Activated T-helper 1 cell treated with anti-CD3 and anti-CD28 coated beads, Interleukin-12 subunit alpha, Interleukin-12 subunit beta, Interleukin-2, Interleukin-4 antibody, amounts not matched to agents 30 ng/mL and 10 ng/mL and 1 ng/mL, durations not matched to agents 14 hours and 24 hours and 36 hours (primary cell): ENCODE data around the gene RNF125. TPM values are rescaled to one million over a fixed set of nuclear protein-coding genes. Genes with fewer than 3 reads are reported as not detected.

Source experiments
- DNase-seq: peaks from one replicate; pipeline ENCODE4 v3.0.0; 2021; ENCODE audit warnings: low spot score
- H3K27ac Mint-ChIP-seq: one replicate; pipeline ENCODE4 v1.8.0; 2021; ENCODE audit warnings: mild to moderate bottlenecking, mixed read lengths
- H3K27me3 Mint-ChIP-seq: one replicate; pipeline ENCODE4 v1.8.0; 2022; ENCODE audit warnings: mild to moderate bottlenecking, moderate library complexity, mixed read lengths; ENCODE audit not compliant: insufficient read depth
- H3K36me3 Mint-ChIP-seq: one replicate; pipeline ENCODE4 v1.8.0; 2021; ENCODE audit warnings: low read depth, mixed read lengths
- H3K4me1 Mint-ChIP-seq: one replicate; pipeline ENCODE4 v1.8.0; 2021; ENCODE audit warnings: low read depth, mixed read lengths
- H3K4me3 Mint-ChIP-seq: one replicate; pipeline ENCODE4 v1.8.0; 2021; ENCODE audit warnings: mild to moderate bottlenecking, moderate library complexity, mixed read lengths
- H3K9me3 Mint-ChIP-seq: one replicate; pipeline ENCODE4 v1.8.0; 2021; ENCODE audit warnings: mixed read lengths
- intact Hi-C: fragments of 100-400 bp; cut with micrococcal nuclease; formaldehyde crosslinking; loops from one replicate; pipeline ENCODE4 v1.15.1; 2024
- total RNA-seq: library from RNA; stranded (reverse); gene quantifications from 2 replicates; pipeline ENCODE4 v1.2.3, GENCODE V29; 2022

Gene RNF125
- 32.2 and 34.6 TPM in 2 replicates for total RNA-seq

DNA sequence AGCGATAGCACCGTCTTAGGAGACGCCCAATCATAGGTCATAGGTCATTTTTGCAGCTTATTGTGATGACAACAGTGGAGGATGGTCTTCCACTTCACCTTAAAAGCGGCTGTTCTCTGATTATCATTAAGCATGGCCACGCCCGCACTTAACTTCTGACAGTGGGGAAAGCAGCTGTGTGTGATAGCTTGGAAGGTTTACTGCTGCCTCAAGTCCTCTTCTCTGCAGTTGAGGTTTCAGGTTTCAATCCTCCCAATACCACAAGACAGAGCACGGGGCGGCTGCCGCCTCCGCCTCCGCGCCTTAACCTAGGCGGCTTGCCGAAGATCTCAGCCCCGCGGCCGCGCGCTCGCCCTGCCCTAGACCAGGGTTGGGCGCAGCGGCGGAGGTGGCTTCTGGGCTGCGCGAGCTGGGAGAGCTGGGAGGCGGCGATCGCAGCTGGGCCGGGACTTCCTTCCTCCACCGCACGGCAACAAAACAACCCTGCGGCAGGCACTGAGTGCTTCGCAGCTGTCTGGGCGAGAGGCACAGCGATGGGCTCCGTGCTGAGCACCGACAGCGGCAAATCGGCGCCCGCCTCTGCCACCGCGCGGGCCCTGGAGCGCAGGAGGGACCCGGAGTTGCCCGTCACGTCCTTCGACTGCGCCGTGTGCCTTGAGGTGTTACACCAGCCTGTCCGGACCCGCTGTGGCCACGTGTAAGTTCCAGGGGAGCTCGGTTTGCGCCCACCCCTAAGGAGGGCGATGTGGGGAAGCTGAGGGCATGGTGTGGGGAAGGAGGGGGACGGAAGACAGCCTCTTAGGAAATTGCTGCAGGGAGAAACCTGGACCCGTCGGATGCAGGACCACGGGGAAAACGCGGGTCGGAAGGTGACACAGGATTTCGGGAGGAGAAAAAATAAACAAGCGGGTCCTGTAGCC lies at the start of gene RNF125:
RNF125 (plus strand) TSS at position 495 of the 920 bp plus-strand sequence; CDS start at position 534, 39 bp downstream.
- intact Hi-C loops: loop anchor here (1.0 to 2.0 kb wide), 9 partner anchors 9 to 452 kb away; partner anchors contain the start of genes GAREM1 and TRAPPC8
- H3K27ac Mint-ChIP-seq: peak within 1 kb of the TSS; percentile 99
- H3K4me3 Mint-ChIP-seq: peak within 1 kb of the TSS; percentile 99
- peaks cover 16% of the 10 kb centered on the region for H3K36me3 Mint-ChIP-seq
- H3K9me3 Mint-ChIP-seq: no peaks in the 10 kb centered on the region
- H3K27me3 Mint-ChIP-seq: peaks cover 2% of the 10 kb centered on the region
- peaks cover 50% of the 10 kb centered on the region for H3K4me1 Mint-ChIP-seq
- DNase-seq: peak; percentile 90

DNA sequence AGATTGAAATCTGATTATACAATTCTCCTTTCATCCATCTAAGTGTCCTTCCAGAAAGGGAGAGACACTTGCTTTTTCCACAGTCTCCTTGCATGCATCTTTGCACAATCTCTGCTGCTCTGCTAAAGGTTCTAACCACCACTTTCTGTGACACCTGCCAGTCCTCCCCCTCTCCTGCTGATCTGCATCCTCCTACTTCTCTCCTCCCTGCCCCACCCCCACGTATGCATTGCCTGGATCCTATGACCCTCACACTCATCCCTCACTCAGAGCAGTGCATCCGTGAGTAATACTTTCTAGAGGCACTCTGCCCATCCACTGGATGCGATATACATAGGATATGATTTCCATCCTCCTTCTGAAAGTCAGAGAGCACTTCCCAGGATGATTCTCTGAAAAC lies 48.0 kb upstream of the RNF125 start:
- H3K9me3 Mint-ChIP-seq: peaks cover 24% of the 10 kb centered on the region
- no peak overlapping the region for H3K27ac Mint-ChIP-seq
- intact Hi-C loops: no loop called here
- no peak for DNase-seq
- peaks cover 4% of the 10 kb centered on the region for H3K27me3 Mint-ChIP-seq
- no peaks in the 10 kb centered on the region for H3K4me1 Mint-ChIP-seq
- no peaks in the 10 kb centered on the region for H3K36me3 Mint-ChIP-seq
- no peak overlapping the region for H3K4me3 Mint-ChIP-seq

- Mint-ChIP-seq H3K4me3 (no peak overlapping the region), H3K9me3 (peaks cover 48% of the 10 kb centered on the region), H3K27ac (no peak overlapping the region), H3K36me3 (peaks cover 2% of the 10 kb centered on the region), H3K27me3 (peaks cover 4% of the 10 kb centered on the region), H3K4me1 (no peaks in the 10 kb centered on the region)
- intact Hi-C loops: no loop called here
- DNase-seq: no peak
These were observed 44.6 kb upstream of the RNF125 start for GRCh38 chr18:31973929-31974546.

GRCh38 chr18:31976242-31976641 lies 42.4 kb upstream of the RNF125 start:
- Mint-ChIP-seq H3K4me3 (no peak overlapping the region), H3K9me3 (peaks cover 52% of the 10 kb centered on the region), H3K27ac (no peak overlapping the region), H3K36me3 (peaks cover 2% of the 10 kb centered on the region), H3K4me1 (no peaks in the 10 kb centered on the region), H3K27me3 (peaks cover 4% of the 10 kb centered on the region)
- intact Hi-C loops: no loop called here
- DNase-seq: no peak

- Mint-ChIP-seq H3K4me3 (no peak overlapping the region), H3K27ac (no peak overlapping the region), H3K4me1 (no peaks in the 10 kb centered on the region), H3K27me3 (peaks cover 4% of the 10 kb centered on the region), H3K36me3 (peaks cover 2% of the 10 kb centered on the region), H3K9me3 (peaks cover 48% of the 10 kb centered on the region)
- intact Hi-C loops: loop anchor here (1.0 kb wide), 2 partner anchors 236 to 421 kb away; no protein-coding TSS in a partner anchor
- DNase-seq: no peak
These were observed 41.3 kb upstream of the RNF125 start for GRCh38 chr18:31977270-31977872.

DNA sequence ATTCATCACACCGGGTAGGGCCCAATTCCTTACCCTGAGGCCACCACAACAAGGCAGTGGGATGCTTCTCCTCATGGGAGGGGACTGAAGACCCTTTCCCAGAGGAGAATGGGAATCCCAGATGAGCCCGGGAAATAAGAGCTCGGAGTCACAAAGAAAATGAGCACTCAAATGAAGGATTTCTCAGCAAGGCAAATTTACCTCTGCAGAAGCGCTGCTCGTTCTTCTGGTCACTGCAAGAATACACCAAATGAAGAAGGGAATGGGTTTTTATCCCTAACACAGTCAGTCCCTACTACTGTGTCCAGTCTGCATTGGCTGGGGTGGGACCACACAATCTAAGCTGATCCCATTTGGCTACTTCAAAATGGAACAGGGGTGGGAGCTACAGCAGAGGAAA lies 40.0 kb upstream of the RNF125 start:
- peaks cover 4% of the 10 kb centered on the region for H3K27me3 Mint-ChIP-seq
- intact Hi-C loops: no loop called here

DNA sequence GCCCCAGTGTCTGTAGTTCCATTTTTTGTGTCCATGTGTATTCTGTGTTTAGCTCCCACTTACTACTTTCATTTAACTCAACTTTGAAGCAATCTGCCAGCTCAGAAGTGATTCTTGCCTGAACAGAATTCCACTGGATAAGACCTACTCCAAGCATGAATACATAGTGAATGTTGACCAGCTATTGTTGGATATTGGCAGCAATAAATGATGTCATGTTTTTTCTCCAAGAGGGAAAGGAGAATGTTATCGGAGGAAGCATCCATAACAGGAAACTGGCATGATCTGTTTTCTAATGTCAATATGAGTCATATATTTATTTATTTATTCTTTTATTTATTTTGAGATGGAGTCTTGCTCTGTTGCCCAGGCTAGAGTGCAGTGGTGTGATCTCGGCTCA lies 38.9 kb upstream of the RNF125 start:
- Mint-ChIP-seq H3K9me3 (peaks cover 36% of the 10 kb centered on the region), H3K27ac (no peak overlapping the region), H3K27me3 (peaks cover 4% of the 10 kb centered on the region), H3K4me3 (no peak overlapping the region), H3K36me3 (peaks cover 2% of the 10 kb centered on the region), H3K4me1 (peaks cover 12% of the 10 kb centered on the region)
- DNase-seq: no peak
- intact Hi-C loops: no loop called here

More for the DNA sequence above, 40.0 kb upstream of the RNF125 start:
- peaks cover 46% of the 10 kb centered on the region for H3K9me3 Mint-ChIP-seq
- H3K36me3 Mint-ChIP-seq: peaks cover 2% of the 10 kb centered on the region
- DNase-seq: no peak
- H3K4me3 Mint-ChIP-seq: no peak overlapping the region
- peaks cover 2% of the 10 kb centered on the region for H3K4me1 Mint-ChIP-seq
- H3K27ac Mint-ChIP-seq: no peak overlapping the region

DNA sequence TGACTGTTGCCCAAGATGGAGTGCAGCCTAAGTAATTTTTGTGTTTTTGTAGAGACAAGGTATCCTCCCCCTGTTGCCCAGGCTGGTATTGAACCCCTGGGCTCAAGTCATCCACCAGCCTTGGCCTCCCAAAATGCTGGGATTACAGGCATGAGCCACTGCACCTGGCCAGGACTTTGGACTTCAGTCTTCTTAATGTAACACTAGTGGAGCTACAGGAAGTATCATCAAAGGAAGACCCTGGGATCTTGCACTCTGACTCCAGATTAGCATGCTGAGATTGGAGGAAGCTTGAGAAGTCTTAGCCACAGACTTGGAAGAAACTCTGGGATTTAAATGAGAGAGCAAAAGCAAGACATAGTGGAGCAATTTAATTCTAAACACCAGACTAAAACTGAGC lies 37.8 kb upstream of the RNF125 start:
- intact Hi-C loops: no loop called here
- Mint-ChIP-seq H3K27ac (no peak overlapping the region), H3K9me3 (peaks cover 25% of the 10 kb centered on the region), H3K4me3 (no peak overlapping the region), H3K36me3 (peaks cover 2% of the 10 kb centered on the region), H3K27me3 (no peaks in the 10 kb centered on the region), H3K4me1 (peaks cover 15% of the 10 kb centered on the region)
- no peak for DNase-seq

GRCh38 chr18:31983020-31983419 lies 35.6 kb upstream of the RNF125 start:
- peaks cover under 1% of the 10 kb centered on the region for H3K36me3 Mint-ChIP-seq
- no peak for DNase-seq
- H3K4me1 Mint-ChIP-seq: peaks cover 15% of the 10 kb centered on the region
- intact Hi-C loops: no loop called here
- no peak overlapping the region for H3K27ac Mint-ChIP-seq
- peaks cover 14% of the 10 kb centered on the region for H3K9me3 Mint-ChIP-seq
- H3K4me3 Mint-ChIP-seq: no peak overlapping the region
- no peaks in the 10 kb centered on the region for H3K27me3 Mint-ChIP-seq

GRCh38 chr18:31983976-31984375 lies 34.6 kb upstream of the RNF125 start:
- intact Hi-C loops: no loop called here
- Mint-ChIP-seq H3K9me3 (peaks cover 5% of the 10 kb centered on the region), H3K4me1 (peaks cover 15% of the 10 kb centered on the region)

DNA sequence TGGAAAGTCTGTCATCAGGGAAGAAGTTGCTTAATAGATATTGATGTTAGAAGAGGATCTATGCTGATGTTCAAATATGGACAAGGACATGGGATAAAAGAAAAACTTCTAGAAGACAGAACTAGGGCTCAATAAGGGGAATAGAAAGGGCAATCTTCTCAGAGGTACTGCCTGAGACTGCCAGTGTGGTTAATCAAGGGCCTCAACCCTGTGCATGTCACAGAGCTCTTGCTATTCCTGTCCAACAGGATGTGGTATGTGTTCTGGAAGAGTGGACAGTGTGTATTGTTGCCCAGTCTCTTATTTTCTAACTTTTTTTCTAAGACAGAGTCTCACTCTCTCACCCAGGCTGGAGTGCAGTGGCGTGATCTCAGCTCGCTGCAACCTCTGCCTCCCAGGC lies 27.8 kb upstream of the RNF125 start:
- intact Hi-C loops: no loop called here

More at GRCh38 chr18:31983976-31984375, 34.6 kb upstream of the RNF125 start:
- DNase-seq: no peak
- no peak overlapping the region for H3K4me3 Mint-ChIP-seq
- H3K27me3 Mint-ChIP-seq: no peaks in the 10 kb centered on the region
- H3K27ac Mint-ChIP-seq: no peak overlapping the region
- no peaks in the 10 kb centered on the region for H3K36me3 Mint-ChIP-seq

DNA sequence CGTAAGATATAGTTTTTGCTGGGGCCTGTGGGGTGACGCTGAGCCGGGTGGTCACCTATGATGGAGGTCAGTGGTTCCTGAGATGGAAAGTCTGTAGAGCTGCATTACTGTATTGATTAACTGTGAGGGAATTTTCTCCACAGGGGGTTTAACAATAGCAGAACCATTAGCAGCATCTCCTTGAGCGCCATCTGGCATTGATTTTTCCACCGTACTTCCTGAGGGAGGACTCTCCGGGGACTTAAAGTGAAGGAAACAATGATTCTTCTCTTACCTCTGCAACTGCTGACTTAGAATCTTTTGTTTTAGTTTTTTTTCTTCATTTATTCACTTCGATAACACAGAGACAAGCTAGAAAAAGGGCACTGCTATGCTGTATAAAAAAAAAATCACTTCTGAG lies 22.6 kb upstream of the RNF125 start:
- no peak overlapping the region for H3K27ac Mint-ChIP-seq
- H3K27me3 Mint-ChIP-seq: peaks cover 4% of the 10 kb centered on the region
- intact Hi-C loops: no loop called here
- H3K9me3 Mint-ChIP-seq: no peaks in the 10 kb centered on the region
- no peak overlapping the region for H3K4me3 Mint-ChIP-seq
- no peak for DNase-seq
- no peaks in the 10 kb centered on the region for H3K4me1 Mint-ChIP-seq
- H3K36me3 Mint-ChIP-seq: no peaks in the 10 kb centered on the region

More for the DNA sequence above, 27.8 kb upstream of the RNF125 start:
- Mint-ChIP-seq H3K4me3 (no peak overlapping the region), H3K27me3 (peaks cover 2% of the 10 kb centered on the region), H3K4me1 (no peaks in the 10 kb centered on the region), H3K36me3 (no peaks in the 10 kb centered on the region), H3K9me3 (no peaks in the 10 kb centered on the region), H3K27ac (no peak overlapping the region)
- no peak for DNase-seq
